CD14-positive monocyte (primary cell): Measurements from ENCODE around the gene GEN1. TPM values are rescaled to one million over a fixed set of nuclear protein-coding genes. Genes with fewer than 3 reads are reported as not detected.

ENCODE experiments used
- DNase-seq, 3 donors: peaks; one replicate each; pipeline ENCODE4 v3.0.0-alpha.2; 2011 to 2022
- H2AFZ ChIP-seq: 2 replicates; pipeline ENCODE4 v1.6.0; 2012; ENCODE audit warnings: mild to moderate bottlenecking, low read depth, low read length, inconsistent platforms; ENCODE audit not compliant: insufficient read depth, poor library complexity, severe bottlenecking
- H3K27ac ChIP-seq, 2 donors: 1 replicate in 1 of 2; 2 replicates in 1 of 2; pipeline ENCODE4 v1.5.1; 2012 to 2013; ENCODE audit warnings: low read length in 2 of 2, control low read depth in 1 of 2, inconsistent platforms in 1 of 2, low read depth in 1 of 2, mild to moderate bottlenecking in 1 of 2
- H3K27me3 ChIP-seq, 2 donors: one replicate each; pipeline versions ENCODE4 v1.6.0 to v1.6.1; 2011 to 2013; ENCODE audit warnings: low read length in 2 of 2; ENCODE audit not compliant: control insufficient read depth in 2 of 2, insufficient read depth in 2 of 2
- H3K36me3 ChIP-seq, 2 donors: replicated peaks in 1 of 2; 1 replicate in 1 of 2; 2 replicates in 1 of 2; pipeline versions ENCODE4 v1.5.1 to v1.6.1; 2012 to 2013; ENCODE audit warnings: low read length in 2 of 2, control low read depth in 1 of 2, inconsistent platforms in 1 of 2, mild to moderate bottlenecking in 1 of 2; ENCODE audit not compliant: insufficient read depth in 2 of 2, control insufficient read depth in 1 of 2
- H3K4me1 ChIP-seq, 2 donors: 1 replicate in 1 of 2; 2 replicates in 1 of 2; pipeline versions ENCODE4 v1.5.1 to v1.6.1; 2012 to 2013; ENCODE audit warnings: low read length in 2 of 2, control low read depth in 1 of 2, inconsistent platforms in 1 of 2, mild to moderate bottlenecking in 1 of 2, moderate library complexity in 1 of 2; ENCODE audit not compliant: insufficient read depth in 2 of 2, control insufficient read depth in 1 of 2
- H3K4me2 ChIP-seq: replicated peaks from 2 replicates; pipeline ENCODE3; 2012; ENCODE audit warnings: low read length, moderate library complexity, mild to moderate bottlenecking; ENCODE audit not compliant: poor library complexity, severe bottlenecking; ENCODE audit errors: extremely low read depth
- H3K4me3 ChIP-seq, 3 experiments: fragments of 200-600 bp in 1 of 3; sonication (generic) in 1 of 3; replicated peaks in 1 of 3; 1 replicate in 2 of 3; 2 replicates in 1 of 3; pipeline ENCODE4 v1.5.1; 2011 to 2013; ENCODE audit warnings: low read length in 3 of 3, mild to moderate bottlenecking in 3 of 3, control low read depth in 2 of 3, low read depth in 2 of 3, inconsistent platforms in 1 of 3, moderate library complexity in 1 of 3
- H3K79me2 ChIP-seq: 2 replicates; pipeline ENCODE4 v1.6.0; 2012; ENCODE audit warnings: mild to moderate bottlenecking, control low read depth, inconsistent platforms, low read length, moderate library complexity; ENCODE audit not compliant: insufficient read depth
- H3K9ac ChIP-seq: 2 replicates; pipeline ENCODE4 v1.6.0; 2017; ENCODE audit warnings: low read length, mild to moderate bottlenecking; ENCODE audit not compliant: insufficient read depth, poor library complexity, severe bottlenecking
- H3K9me3 ChIP-seq, 2 donors: replicated peaks in 1 of 2; 1 replicate in 1 of 2; 2 replicates in 1 of 2; pipeline versions ENCODE4 v1.5.1 to v1.6.1; 2012 to 2013; ENCODE audit warnings: low read length in 2 of 2, control low read depth in 1 of 2; ENCODE audit not compliant: control insufficient read depth in 1 of 2, insufficient read depth in 1 of 2
- H4K20me1 ChIP-seq: 2 replicates; pipeline ENCODE4 v1.6.0; 2012; ENCODE audit warnings: mild to moderate bottlenecking, low read length, control low read depth, moderate library complexity; ENCODE audit not compliant: insufficient read depth
- H3K27ac Mint-ChIP-seq, 7 donors: one replicate each; pipeline ENCODE4 v1.8.0; 2020; ENCODE audit warnings: mild to moderate bottlenecking in 7 of 7, mixed read lengths in 7 of 7, moderate library complexity in 6 of 7, inconsistent platforms in 2 of 7
- H3K27me3 Mint-ChIP-seq, 3 donors: one replicate each; pipeline ENCODE4 v1.8.0; 2021 to 2022; ENCODE audit warnings: low read depth in 3 of 3, mild to moderate bottlenecking in 3 of 3, mixed read lengths in 3 of 3, moderate library complexity in 3 of 3, inconsistent platforms in 1 of 3
- H3K36me3 Mint-ChIP-seq, 2 donors: one replicate each; pipeline ENCODE4 v1.8.0; 2020; ENCODE audit warnings: mixed read lengths in 2 of 2, inconsistent platforms in 1 of 2, mild to moderate bottlenecking in 1 of 2
- H3K4me1 Mint-ChIP-seq: one replicate; pipeline ENCODE4 v1.8.0; 2020; ENCODE audit warnings: mild to moderate bottlenecking, mixed read lengths
- H3K4me3 Mint-ChIP-seq, 2 donors: one replicate each; pipeline ENCODE4 v1.8.0; 2020; ENCODE audit warnings: mild to moderate bottlenecking in 2 of 2, mixed read lengths in 2 of 2, moderate library complexity in 1 of 2
- H3K9me3 Mint-ChIP-seq, 7 donors: one replicate each; pipeline ENCODE4 v1.8.0; 2020 to 2022; ENCODE audit warnings: mixed read lengths in 7 of 7, mild to moderate bottlenecking in 6 of 7, moderate library complexity in 6 of 7, inconsistent platforms in 2 of 7
- CTCF ChIP-seq: fragments of 200-600 bp; IDR thresholded peaks from one replicate; pipeline ENCODE4 v1.8.0; 2022; ENCODE audit warnings: antibody characterized with exemption, mild to moderate bottlenecking
- WGBS: methylation state at CpG from one replicate; pipeline ENCODE4 v1.1.5; 2013; ENCODE audit warnings: missing lambda C conversion rate; ENCODE audit not compliant: insufficient coverage; 5-methylcytosine and 5-hydroxymethylcytosine counted together
- intact Hi-C, 2 donors: fragments of 100-400 bp; cut with micrococcal nuclease; formaldehyde crosslinking; loops; one replicate each; pipeline versions ENCODE4 v1.15.0 to v1.15.1; 2023
- polyA plus RNA-seq, 3 donors: library from polyadenylated mRNA; depleted of rRNA in 1 of 3; unstranded in 2 of 3; stranded (reverse) in 1 of 3; fragments of 300-500 nt in 2 of 3; fragments of >200 nt in 1 of 3; fragmentation: Illumina TruSeq in 2 of 3; gene quantifications; 1 replicate in 2 of 3; 2 replicates in 1 of 3; pipeline ENCODE4 v1.2.3, GENCODE V29; 2012 to 2021

Gene GEN1
- polyA plus RNA-seq, 3 donors, result 0.79 to 3.6 (median 0.96) TPM

- Histone ChIP-seq H3K4me1 (peaks cover 21 to 27% of the 10 kb centered on the region in 2 donors), H3K4me2 (no peak overlapping the region)
- peaks cover 0 to 5% (median 0%) of the 10 kb centered on the region in 3 donors for H3K27me3 Mint-ChIP-seq
Measured at GRCh38 chr2:17804358-17804757, 50.4 kb downstream of the GEN1 start.

GRCh38 chr2:17805166-17805565, 51.2 kb downstream of the GEN1 start:
- H3K4me1 ChIP-seq, result peaks cover 21 to 27% of the 10 kb centered on the region in 2 donors
- DNase-seq, result peak in 1 of 3 donors; percentile 35
- H3K36me3 ChIP-seq, result no peaks in the 10 kb centered on the region
- Mint-ChIP-seq H3K27ac (peak overlapping the region; percentile 16 to 90 (median 83)), H3K27me3 (peaks cover 0 to 3% (median 0%) of the 10 kb centered on the region in 3 donors), H3K4me3 (no peak overlapping the region), H3K4me1 (peaks cover 26% of the 10 kb centered on the region), H3K36me3 (no peaks in the 10 kb centered on the region), H3K9me3 (no peaks in the 10 kb centered on the region)
- H3K4me2 ChIP-seq, result no peak overlapping the region
- no peak overlapping the region for H3K9ac ChIP-seq
- 14% methylated on average over 2 of the region's 2 CpGs for WGBS
- no peak overlapping the region for H3K27ac ChIP-seq
- H2AFZ ChIP-seq, result no peak overlapping the region
- H3K27me3 ChIP-seq, result no peaks in the 10 kb centered on the region
- no peak for TF ChIP-seq CTCF
- no peak overlapping the region for H3K4me3 ChIP-seq
- H3K9me3 ChIP-seq, result no peaks in the 10 kb centered on the region
- intact Hi-C loops, result no loop called here
- no peaks in the 10 kb centered on the region for H4K20me1 ChIP-seq
- no peaks in the 10 kb centered on the region for H3K79me2 ChIP-seq

More at GRCh38 chr2:17804358-17804757, 50.4 kb downstream of the GEN1 start:
- Mint-ChIP-seq H3K4me1 (peaks cover 26% of the 10 kb centered on the region), H3K4me3 (peak overlapping the region in 1 of 2 donors; percentile 35), H3K9me3 (no peaks in the 10 kb centered on the region), H3K36me3 (no peaks in the 10 kb centered on the region), H3K27ac (peak overlapping the region; percentile 17 to 90 (median 83))
- peak; percentile 46 to 63 (median 59) for DNase-seq
- H3K4me3 ChIP-seq, result no peak overlapping the region
- H3K79me2 ChIP-seq, result no peaks in the 10 kb centered on the region
- H3K9ac ChIP-seq, result no peak overlapping the region
- no peaks in the 10 kb centered on the region for H3K9me3 ChIP-seq
- intact Hi-C loops, result loop anchor here in 1 of 2 donors (1.0 kb wide), 1 partner anchor 8 kb away; no protein-coding TSS in a partner anchor
- H3K27me3 ChIP-seq, result no peaks in the 10 kb centered on the region
- H3K36me3 ChIP-seq, result no peaks in the 10 kb centered on the region
- no peak overlapping the region for H2AFZ ChIP-seq
- 0% methylated on average over 1 of the region's 3 CpGs for WGBS
- H4K20me1 ChIP-seq, result no peaks in the 10 kb centered on the region
- peak overlapping the region in 1 of 2 donors; percentile 20 for H3K27ac ChIP-seq
- TF ChIP-seq CTCF, result no peak
